B cell (primary cell): ENCODE measurements around the gene SKIDA1. TPM values are rescaled to one million over a fixed set of nuclear protein-coding genes. Genes with fewer than 3 reads are reported as not detected.

ENCODE experiments used
- ATAC-seq: fragments of 200-7000 bp; cut with Tn5 transposase; one replicate; pipeline ENCODE4 v1.10.0; 2021; ENCODE audit warnings: low read depth, mild to moderate bottlenecking, moderate number of reproducible peaks, moderate library complexity
- CTCF ChIA-PET: fragments of 350-600 bp; sonication (Branson Sonifier 250); formaldehyde crosslinking; loops from one replicate; lab custom pipeline; 2021; ENCODE audit warnings: antibody characterized with exemption, inconsistent platforms; lab: Charles Lee
- POLR2A ChIA-PET: fragments of 350-600 bp; sonication (Branson Sonifier 250); formaldehyde crosslinking; loops from one replicate; lab custom pipeline; 2021; ENCODE audit warnings: antibody characterized with exemption; lab: Charles Lee
- DNase-seq: peaks from one replicate; pipeline ENCODE4 v3.0.0; 2013
- H2AFZ ChIP-seq: 2 replicates; pipeline ENCODE4 v1.6.1; 2012; ENCODE audit warnings: mild to moderate bottlenecking, low read depth, low read length; ENCODE audit not compliant: insufficient read depth, poor library complexity, severe bottlenecking
- H3K27ac ChIP-seq, 2 donors: 1 replicate in 1 of 2; 2 replicates in 1 of 2; pipeline ENCODE4 v1.5.1; 2012 to 2013; ENCODE audit warnings: low read length in 2 of 2, mild to moderate bottlenecking in 2 of 2, moderate library complexity in 1 of 2
- H3K27me3 ChIP-seq, 4 experiments: fragments of 200-600 bp in 1 of 4; sonication (generic) in 1 of 4; replicated peaks in 1 of 4; 1 replicate in 2 of 4; 2 replicates in 2 of 4; pipeline versions ENCODE4 v1.6.1 to v1.7.0; 2013 to 2016; ENCODE audit warnings: low read length in 3 of 4, mild to moderate bottlenecking in 2 of 4, mixed read lengths in 1 of 4, moderate library complexity in 1 of 4; ENCODE audit not compliant: insufficient read depth in 4 of 4, control insufficient read depth in 3 of 4; ENCODE audit errors: control extremely low read depth in 1 of 4
- H3K36me3 ChIP-seq, 2 experiments: replicated peaks in 1 of 2; 1 replicate in 1 of 2; 2 replicates in 1 of 2; pipeline versions ENCODE4 v1.6.1 to v1.7.1; 2013; ENCODE audit warnings: low read length in 1 of 2; ENCODE audit not compliant: insufficient read depth in 2 of 2, control insufficient read depth in 1 of 2; ENCODE audit errors: control extremely low read depth in 1 of 2, extremely low read depth in 1 of 2
- H3K4me1 ChIP-seq, 2 donors: fragments of 200-600 bp in 1 of 2; sonication (generic) in 1 of 2; 1 replicate in 1 of 2; 2 replicates in 1 of 2; pipeline versions ENCODE4 v1.5.1 to v1.6.1; 2013 to 2017; ENCODE audit warnings: low read length in 2 of 2; ENCODE audit not compliant: control insufficient read depth in 2 of 2, insufficient read depth in 2 of 2
- H3K4me2 ChIP-seq: replicated peaks from 2 replicates; pipeline ENCODE3; 2012; ENCODE audit warnings: mild to moderate bottlenecking, low read depth, low read length; ENCODE audit not compliant: poor library complexity, severe bottlenecking
- H3K4me3 ChIP-seq, 5 experiments: fragments of 200-600 bp in 1 of 5; sonication (generic) in 1 of 5; 1 replicate in 3 of 5; 2 replicates in 2 of 5; pipeline versions ENCODE4 v1.5.1 to v1.7.0; 2011 to 2016; ENCODE audit warnings: low read length in 4 of 5, mild to moderate bottlenecking in 4 of 5, low read depth in 2 of 5, control low read depth in 1 of 5, moderate library complexity in 1 of 5; ENCODE audit not compliant: insufficient read depth in 1 of 5; ENCODE audit errors: control extremely low read depth in 1 of 5, extremely low read depth in 1 of 5
- H3K79me2 ChIP-seq: fragments of 200-600 bp; sonication (generic); one replicate; pipeline ENCODE4 v1.6.0; 2016; ENCODE audit warnings: low read length; ENCODE audit not compliant: control insufficient read depth, insufficient read depth
- H3K9ac ChIP-seq: fragments of 200-600 bp; sonication (generic); 2 replicates; pipeline ENCODE4 v1.6.1; 2017; ENCODE audit warnings: mild to moderate bottlenecking, low read length, moderate library complexity
- H3K9me3 ChIP-seq, 3 donors: one replicate each; pipeline versions ENCODE4 v1.6.1 to v1.7.1; 2013; ENCODE audit warnings: low read length in 2 of 3; ENCODE audit not compliant: control insufficient read depth in 2 of 3, insufficient read depth in 1 of 3; ENCODE audit errors: control extremely low read depth in 1 of 3
- H4K20me1 ChIP-seq: 2 replicates; pipeline ENCODE4 v1.6.0; 2012; ENCODE audit warnings: mild to moderate bottlenecking, low read length; ENCODE audit not compliant: insufficient read depth, control insufficient read depth, poor library complexity, severe bottlenecking
- H3K27ac Mint-ChIP-seq: one replicate; pipeline ENCODE4 v1.8.0; 2021; ENCODE audit warnings: mixed read lengths
- H3K27me3 Mint-ChIP-seq: one replicate; pipeline ENCODE4 v1.8.0; 2021; ENCODE audit warnings: mixed read lengths
- H3K4me1 Mint-ChIP-seq: one replicate; pipeline ENCODE4 v1.8.0; 2021; ENCODE audit warnings: mixed read lengths
- H3K4me3 Mint-ChIP-seq: one replicate; pipeline ENCODE4 v1.8.0; 2021; ENCODE audit warnings: mixed read lengths
- H3K9me3 Mint-ChIP-seq: one replicate; pipeline ENCODE4 v1.8.0; 2022; ENCODE audit warnings: mixed read lengths; ENCODE audit not compliant: insufficient read depth
- EZH2 ChIP-seq: IDR thresholded peaks from 2 replicates; pipeline ENCODE4 v1.6.1; 2012; ENCODE audit warnings: borderline replicate concordance, low read depth, mild to moderate bottlenecking, moderate library complexity, low read length; ENCODE audit not compliant: insufficient read depth, poor library complexity, severe bottlenecking
- WGBS: methylation state at CpG from one replicate; pipeline ENCODE4 v1.1.5; 2013; ENCODE audit warnings: missing lambda C conversion rate; ENCODE audit not compliant: insufficient coverage; 5-methylcytosine and 5-hydroxymethylcytosine counted together
- intact Hi-C: fragments of 100-400 bp; cut with micrococcal nuclease; formaldehyde crosslinking; loops from one replicate; pipeline ENCODE4 v1.10.0; 2022
- polyA plus RNA-seq: library from polyadenylated mRNA; depleted of rRNA; stranded (reverse); fragments of >200 nt; gene quantifications from 2 replicates; pipeline ENCODE4 v1.2.3, GENCODE V29; 2012
- total RNA-seq, 2 donors: library from RNA; stranded (reverse); fragments of 120-200 nt in 1 of 2; gene quantifications; 1 replicate in 1 of 2; 2 replicates in 1 of 2; pipeline versions ENCODE4 v1.2.3 to v1.2.4, GENCODE V29; 2013 to 2022
- TF ChIP-seq, protein P1 (sequence below): fragments of 200-600 bp; IDR thresholded peaks from one replicate; pipeline ENCODE4 v1.8.0; 2022; ENCODE audit warnings: antibody characterized with exemption, mild to moderate bottlenecking

SKIDA1 gene
- total and polyA plus RNA-seq, 2 donors (not counting 1 experiment from before 2014, with no cell fraction given) = 0.06 to 0.10 TPM

DNA sequence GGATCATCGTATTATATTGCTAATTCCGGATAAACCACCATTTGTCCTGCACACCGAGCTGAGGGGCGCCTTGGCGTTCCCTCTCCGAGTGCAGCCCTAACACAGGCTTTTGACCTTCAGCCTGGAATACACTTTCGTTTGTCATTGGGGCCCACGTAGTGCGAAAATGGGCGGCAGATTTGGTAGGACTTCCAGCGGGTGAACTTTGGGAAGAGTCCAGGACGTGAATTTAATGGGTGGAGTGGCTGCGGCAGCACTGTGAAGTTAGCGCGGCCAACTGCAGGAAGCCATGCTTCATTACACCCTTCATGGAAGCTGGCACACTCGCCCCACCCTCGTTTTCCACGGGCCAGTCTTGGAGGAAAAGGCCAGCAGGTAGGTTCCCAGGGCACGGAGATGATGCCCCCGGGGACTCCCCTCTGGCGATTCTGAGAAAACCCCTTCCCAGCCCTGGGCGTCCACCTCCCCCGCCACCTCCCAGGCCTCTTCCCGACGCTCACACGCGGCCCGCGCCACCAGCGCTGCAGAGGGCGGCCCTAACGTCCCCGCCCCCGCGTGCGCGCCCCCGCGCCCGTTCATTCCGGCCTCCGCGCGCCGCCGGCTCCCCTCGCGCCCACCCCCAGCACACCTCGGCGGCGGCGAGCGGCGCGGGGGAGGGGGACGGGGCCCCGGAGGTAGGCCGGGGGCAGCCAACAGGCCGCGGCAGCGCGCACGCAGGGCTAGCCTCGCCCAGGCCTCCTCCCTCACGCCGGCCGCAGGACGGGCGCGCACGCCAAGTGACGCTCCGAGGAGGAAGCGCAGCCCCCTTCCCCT is 8.2 kb upstream of the SKIDA1 start, which contains the start of gene MLLT10:
TSS of gene MLLT10 (plus strand) at position 766 of the 813 bp plus-strand sequence. CDS start 413 bp downstream, outside the sequence.
- peak within 1 kb of the TSS; percentile 95 for H3K27ac Mint-ChIP-seq
- intact Hi-C loops = loop anchor here (1.0 to 10.0 kb wide), 8 partner anchors 8 to 1181 kb away; partner anchors contain the start of genes DNAJC1, PIP4K2A and SKIDA1
- no peaks in the 10 kb centered on the region for H3K9me3 Mint-ChIP-seq
- POLR2A ChIA-PET = interaction anchor here (0.6 to 0.8 kb wide), 2 partner anchors 15 to 38 kb away, joined by 3 to 7 read pairs; no protein-coding TSS in a partner anchor
- Histone ChIP-seq H3K27me3 (peaks cover 0 to 10% (median under 1%) of the 10 kb centered on the region in 4 experiments), H3K4me1 (peaks cover 12 to 16% of the 10 kb centered on the region in 2 donors), H2AFZ (peak within 1 kb of the TSS; percentile 95), H3K36me3 (peaks cover 2 to 6% of the 10 kb centered on the region in 2 experiments), H4K20me1 (peaks cover 5% of the 10 kb centered on the region), H3K4me2 (peak within 1 kb of the TSS; percentile 87), H3K9me3 (no peaks in the 10 kb centered on the region), H3K27ac (peak within 1 kb of the TSS; percentile 69 to 82), H3K9ac (peak within 1 kb of the TSS; percentile 89), H3K79me2 (peaks cover 6% of the 10 kb centered on the region), H3K4me3 (peak within 1 kb of the TSS; percentile 58 to 98 (median 84))
- CTCF ChIA-PET = interaction anchor here (1.0 to 1.2 kb wide), 3 partner anchors 14 to 38 kb away, joined by 3 to 4 read pairs (median 3); no protein-coding TSS in a partner anchor
- peak; percentile 87 for ATAC-seq
- H3K27me3 Mint-ChIP-seq = peaks cover 7% of the 10 kb centered on the region
- under 1% methylated on average over 57 of the region's 74 CpGs for WGBS
- DNase-seq = peak; percentile 96
- H3K4me1 Mint-ChIP-seq = peaks cover 17% of the 10 kb centered on the region
- H3K4me3 Mint-ChIP-seq = peak within 1 kb of the TSS; percentile 94
- TF ChIP-seq EZH2 = no peak
- TF ChIP-seq, protein P1, sequence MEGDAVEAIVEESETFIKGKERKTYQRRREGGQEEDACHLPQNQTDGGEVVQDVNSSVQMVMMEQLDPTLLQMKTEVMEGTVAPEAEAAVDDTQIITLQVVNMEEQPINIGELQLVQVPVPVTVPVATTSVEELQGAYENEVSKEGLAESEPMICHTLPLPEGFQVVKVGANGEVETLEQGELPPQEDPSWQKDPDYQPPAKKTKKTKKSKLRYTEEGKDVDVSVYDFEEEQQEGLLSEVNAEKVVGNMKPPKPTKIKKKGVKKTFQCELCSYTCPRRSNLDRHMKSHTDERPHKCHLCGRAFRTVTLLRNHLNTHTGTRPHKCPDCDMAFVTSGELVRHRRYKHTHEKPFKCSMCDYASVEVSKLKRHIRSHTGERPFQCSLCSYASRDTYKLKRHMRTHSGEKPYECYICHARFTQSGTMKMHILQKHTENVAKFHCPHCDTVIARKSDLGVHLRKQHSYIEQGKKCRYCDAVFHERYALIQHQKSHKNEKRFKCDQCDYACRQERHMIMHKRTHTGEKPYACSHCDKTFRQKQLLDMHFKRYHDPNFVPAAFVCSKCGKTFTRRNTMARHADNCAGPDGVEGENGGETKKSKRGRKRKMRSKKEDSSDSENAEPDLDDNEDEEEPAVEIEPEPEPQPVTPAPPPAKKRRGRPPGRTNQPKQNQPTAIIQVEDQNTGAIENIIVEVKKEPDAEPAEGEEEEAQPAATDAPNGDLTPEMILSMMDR = no peak
